DOHH2 (cell line): ENCODE data around the gene SLC37A3.
A peak's percentile ranks its signal among the peaks of the same experiment; 100 is the strongest.

Experiments
- H3F3A ChIP-seq: fragments of 200-600 bp; sonication (generic), shearing (Covaris generic); 2 replicates; pipeline ENCODE4 v1.6.0; 2016; ENCODE audit warnings: antibody characterized with exemption, mild to moderate bottlenecking; ENCODE audit not compliant: control insufficient read depth, insufficient read depth
- H3K27ac ChIP-seq: fragments of 200-600 bp; sonication (generic); 2 replicates; pipeline ENCODE4 v1.5.1; 2014; ENCODE audit warnings: low read depth, mild to moderate bottlenecking, low read length, moderate library complexity
- H3K27me3 ChIP-seq: fragments of 200-600 bp; sonication (generic); 2 replicates; pipeline ENCODE4 v1.6.1; 2014; ENCODE audit warnings: mild to moderate bottlenecking, low read length, mixed read lengths; ENCODE audit not compliant: control insufficient read depth
- H3K36me3 ChIP-seq: fragments of 200-600 bp; sonication (generic); 2 replicates; pipeline ENCODE4 v1.6.1; 2014; ENCODE audit warnings: mild to moderate bottlenecking, low read length, moderate library complexity, mixed read lengths; ENCODE audit not compliant: control insufficient read depth
- H3K4me1 ChIP-seq: fragments of 200-600 bp; sonication (generic); 2 replicates; pipeline ENCODE4 v1.6.1; 2014; ENCODE audit warnings: mild to moderate bottlenecking, low read length, mixed read lengths; ENCODE audit not compliant: control insufficient read depth
- H3K4me2 ChIP-seq: fragments of 200-600 bp; sonication (generic); 2 replicates; pipeline ENCODE4 v1.6.0; 2014; ENCODE audit warnings: mild to moderate bottlenecking, low read length, moderate library complexity
- H3K4me3 ChIP-seq: fragments of 200-600 bp; sonication (generic); 2 replicates; pipeline ENCODE4 v1.5.1; 2014; ENCODE audit warnings: mild to moderate bottlenecking, low read length, mixed read lengths
- H3K79me2 ChIP-seq: fragments of 200-600 bp; sonication (generic); 2 replicates; pipeline ENCODE4 v1.6.1; 2014; ENCODE audit warnings: mild to moderate bottlenecking, low read length, mixed read lengths; ENCODE audit not compliant: control insufficient read depth
- H3K9me2 ChIP-seq: fragments of 200-600 bp; sonication (generic); replicated peaks from 2 replicates; pipeline ENCODE4 v1.6.1; 2014; ENCODE audit warnings: mild to moderate bottlenecking, low read length, mixed read lengths; ENCODE audit not compliant: control insufficient read depth
- H3K9me3 ChIP-seq: fragments of 200-600 bp; sonication (generic); 2 replicates; pipeline ENCODE4 v1.6.1; 2014; ENCODE audit warnings: antibody characterized with exemption, low read length, mixed read lengths; ENCODE audit not compliant: control insufficient read depth, insufficient read depth
- H4K20me1 ChIP-seq: fragments of 200-600 bp; sonication (generic); 2 replicates; pipeline ENCODE4 v1.6.0; 2014; ENCODE audit warnings: low read depth, mild to moderate bottlenecking, antibody characterized with exemption, low read length, moderate library complexity; ENCODE audit not compliant: control insufficient read depth, insufficient read depth
- CTCF ChIP-seq: fragments of 200-600 bp; sonication (generic); IDR thresholded peaks from one replicate; pipeline ENCODE4 v1.5.1; 2014; ENCODE audit warnings: antibody characterized with exemption, mild to moderate bottlenecking, low read depth, low read length; ENCODE audit not compliant: poor library complexity, severe bottlenecking
- EZH2phosphoT487 ChIP-seq: fragments of 200-600 bp; sonication (generic); IDR thresholded peaks from 2 replicates; pipeline ENCODE4 v1.6.1; 2017; ENCODE audit warnings: borderline replicate concordance, mild to moderate bottlenecking, antibody characterized with exemption, low read length, moderate library complexity, mixed read lengths

The SLC37A3 gene

GRCh38 chr7:140389445-140389844 lies 8.9 kb downstream of the SLC37A3 start:
- Histone ChIP-seq H3K36me3 (no peaks in the 10 kb centered on the region), H4K20me1 (peaks cover 38% of the 10 kb centered on the region), H3K27ac (no peak overlapping the region), H3K9me3 (no peaks in the 10 kb centered on the region), H3K4me2 (0 out of 2 replicates have a peak overlapping the region, but pooled peaks have one; percentile 54), H3K27me3 (peaks cover 20% of the 10 kb centered on the region), H3K9me2 (no peaks in the 10 kb centered on the region), H3K4me1 (peaks cover 32% of the 10 kb centered on the region), H3K79me2 (peaks cover 15% of the 10 kb centered on the region), H3K4me3 (no peak overlapping the region), H3F3A (peaks cover 2% of the 10 kb centered on the region; the same call in 1 of the 2 replicates)
- TF ChIP-seq CTCF, result no peak

- no peak overlapping the region for H3K4me3 ChIP-seq
- H3K36me3 ChIP-seq, result peaks cover 2% of the 10 kb centered on the region; the same call in 1 of the 2 replicates
- H3K4me2 ChIP-seq, result 0 out of 2 replicates have a peak overlapping the region, but pooled peaks have one; percentile 1
- H4K20me1 ChIP-seq, result peaks cover 12% of the 10 kb centered on the region
- H3K27ac ChIP-seq, result no peak overlapping the region
- H3F3A ChIP-seq, result peaks cover 2% of the 10 kb centered on the region; the same call in 1 of the 2 replicates
- peaks cover 15% of the 10 kb centered on the region for H3K4me1 ChIP-seq
- H3K9me2 ChIP-seq, result no peaks in the 10 kb centered on the region
- H3K79me2 ChIP-seq, result peaks cover 4% of the 10 kb centered on the region; the same call in 1 of the 2 replicates
- H3K9me3 ChIP-seq, result no peaks in the 10 kb centered on the region
- peaks cover 5% of the 10 kb centered on the region; the same call in 1 of the 2 replicates for H3K27me3 ChIP-seq
- no peak for TF ChIP-seq CTCF
Observed at GRCh38 chr7:140384894-140385545, 13.3 kb downstream of the SLC37A3 start.

GRCh38 chr7:140383954-140384713 lies 14.2 kb downstream of the SLC37A3 start:
- no peaks in the 10 kb centered on the region for H3K9me2 ChIP-seq
- TF ChIP-seq CTCF, result no peak
- no peak for TF ChIP-seq EZH2phosphoT487
- H3K27ac ChIP-seq, result no peak overlapping the region
- H3K4me1 ChIP-seq, result peaks cover 9% of the 10 kb centered on the region
- no peaks in the 10 kb centered on the region for H3K9me3 ChIP-seq
- H4K20me1 ChIP-seq, result peaks cover 3% of the 10 kb centered on the region; the same call in 1 of the 2 replicates
- peaks cover 4% of the 10 kb centered on the region; the same call in 1 of the 2 replicates for H3K36me3 ChIP-seq
- H3K4me3 ChIP-seq, result no peak overlapping the region
- peaks cover 4% of the 10 kb centered on the region; the same call in 1 of the 2 replicates for H3F3A ChIP-seq
- H3K27me3 ChIP-seq, result no peaks in the 10 kb centered on the region; the same call in 1 of the 2 replicates
- H3K79me2 ChIP-seq, result no peaks in the 10 kb centered on the region
- no peak overlapping the region for H3K4me2 ChIP-seq
